ENCODE data around the gene ITGBL1. TPM values are rescaled to one million over a fixed set of nuclear protein-coding genes. Genes with fewer than 3 reads are reported as not detected.

The ITGBL1 gene
- total RNA-seq, 1 donor: 398 TPM

GRCh38 chr13:101515504-101515903 lies 63.0 kb downstream of the ITGBL1 start:
- H3K4me1 ChIP-seq (ENCODE audit: insufficient read depth, low read length): peaks cover 25% of the 10 kb centered on the region
- no peak overlapping the region for H3K4me3 ChIP-seq (ENCODE audit: insufficient read depth, low read length)
- H3K27ac ChIP-seq (ENCODE audit: low read depth, low read length): no peak overlapping the region
- DNase-seq (ENCODE audit: insufficient read length, low spot score, missing footprints): no peak
- peaks cover 4% of the 10 kb centered on the region for H3K36me3 ChIP-seq (ENCODE audit: insufficient read depth, low read length)
- peaks cover 18% of the 10 kb centered on the region for H4K20me1 ChIP-seq (ENCODE audit: insufficient read depth, low read length)
- no peaks in the 10 kb centered on the region for H3K27me3 ChIP-seq (ENCODE audit: insufficient read depth, low read length)
- H3K9me3 ChIP-seq (ENCODE audit: low read depth, low read length): no peaks in the 10 kb centered on the region
- TF ChIP-seq CTCF (IDR thresholded peaks at IDR 0.05; ENCODE audit: extremely low read depth, low read depth, low read length): no peak
- H3K4me2 ChIP-seq (ENCODE audit: insufficient read depth, low read length): no peak overlapping the region
- no peak overlapping the region for H2AFZ ChIP-seq (ENCODE audit: low read length)
- peaks cover 93% of the 10 kb centered on the region for H3K79me2 ChIP-seq (ENCODE audit: insufficient read depth, low read length)

- Histone ChIP-seq H3K79me2 (ENCODE audit: insufficient read depth, low read length) (peaks cover 93% of the 10 kb centered on the region), H3K27ac (ENCODE audit: low read depth, low read length) (no peak overlapping the region), H3K4me3 (ENCODE audit: insufficient read depth, low read length) (no peak overlapping the region), H3K4me1 (ENCODE audit: insufficient read depth, low read length) (peaks cover 31% of the 10 kb centered on the region), H2AFZ (ENCODE audit: low read length) (no peak overlapping the region), H3K9me3 (ENCODE audit: low read depth, low read length) (no peaks in the 10 kb centered on the region), H3K27me3 (ENCODE audit: insufficient read depth, low read length) (no peaks in the 10 kb centered on the region), H3K36me3 (ENCODE audit: insufficient read depth, low read length) (peaks cover 4% of the 10 kb centered on the region), H3K4me2 (ENCODE audit: insufficient read depth, low read length) (no peak overlapping the region), H4K20me1 (ENCODE audit: insufficient read depth, low read length) (peaks cover 19% of the 10 kb centered on the region)
- no peak for DNase-seq (ENCODE audit: insufficient read length, low spot score, missing footprints)
- no peak for TF ChIP-seq CTCF (IDR thresholded peaks at IDR 0.05; ENCODE audit: extremely low read depth, low read depth, low read length)
Measured at GRCh38 chr13:101516262-101516661, 63.8 kb downstream of the ITGBL1 start.

- peak; percentile 73 for DNase-seq (ENCODE audit: insufficient read length, low spot score, missing footprints)
- H3K36me3 ChIP-seq (ENCODE audit: insufficient read depth, low read length): no peaks in the 10 kb centered on the region
- peak overlapping the region; percentile 8 for H3K4me3 ChIP-seq (ENCODE audit: insufficient read depth, low read length)
Measured at GRCh38 chr13:101520672-101521071, 68.2 kb downstream of the ITGBL1 start.

GRCh38 chr13:101521371-101521770 lies 68.9 kb downstream of the ITGBL1 start:
- H3K27me3 ChIP-seq (ENCODE audit: insufficient read depth, low read length): no peaks in the 10 kb centered on the region
- no peaks in the 10 kb centered on the region for H3K36me3 ChIP-seq (ENCODE audit: insufficient read depth, low read length)
- H4K20me1 ChIP-seq (ENCODE audit: insufficient read depth, low read length): peaks cover 6% of the 10 kb centered on the region
- TF ChIP-seq CTCF (IDR thresholded peaks at IDR 0.05; ENCODE audit: extremely low read depth, low read depth, low read length): no peak
- H2AFZ ChIP-seq (ENCODE audit: low read length): no peak overlapping the region
- H3K79me2 ChIP-seq (ENCODE audit: insufficient read depth, low read length): peaks cover 82% of the 10 kb centered on the region
- peak overlapping the region; percentile 49 for H3K4me2 ChIP-seq (ENCODE audit: insufficient read depth, low read length)
- DNase-seq (ENCODE audit: insufficient read length, low spot score, missing footprints): no peak
- H3K9me3 ChIP-seq (ENCODE audit: low read depth, low read length): no peaks in the 10 kb centered on the region
- no peak overlapping the region for H3K4me3 ChIP-seq (ENCODE audit: insufficient read depth, low read length)
- H3K27ac ChIP-seq (ENCODE audit: low read depth, low read length): peak overlapping the region; percentile 74
- peaks cover 26% of the 10 kb centered on the region for H3K4me1 ChIP-seq (ENCODE audit: insufficient read depth, low read length)

More at GRCh38 chr13:101520672-101521071, 68.2 kb downstream of the ITGBL1 start:
- H3K27me3 ChIP-seq (ENCODE audit: insufficient read depth, low read length): no peaks in the 10 kb centered on the region
- peak overlapping the region; percentile 74 for H3K27ac ChIP-seq (ENCODE audit: low read depth, low read length)
- peaks cover 26% of the 10 kb centered on the region for H3K4me1 ChIP-seq (ENCODE audit: insufficient read depth, low read length)
- H3K4me2 ChIP-seq (ENCODE audit: insufficient read depth, low read length): peak overlapping the region; percentile 49
- no peak for TF ChIP-seq CTCF (IDR thresholded peaks at IDR 0.05; ENCODE audit: extremely low read depth, low read depth, low read length)
- peaks cover 8% of the 10 kb centered on the region for H4K20me1 ChIP-seq (ENCODE audit: insufficient read depth, low read length)
- H3K9me3 ChIP-seq (ENCODE audit: low read depth, low read length): no peaks in the 10 kb centered on the region
- peak overlapping the region; percentile 58 for H2AFZ ChIP-seq (ENCODE audit: low read length)
- H3K79me2 ChIP-seq (ENCODE audit: insufficient read depth, low read length): peaks cover 85% of the 10 kb centered on the region

All from osteoblast (primary cell).